ENCODE data around the gene AGBL4.

GRCh38 chr1:48923116-48923515 is 1100.6 kb downstream of the AGBL4 start:
- TF ChIP-seq POLR2A (IDR thresholded peaks at IDR 0.05) (no peak), CTCF (IDR thresholded peaks at IDR 0.05) (no peak), POLR2AphosphoS5 (IDR thresholded peaks at IDR 0.05) (no peak), EP300 (IDR thresholded peaks at IDR 0.05) (no peak)
